GM23338 (cell line): ENCODE results near the gene METTL24. TPM values are rescaled to one million over a fixed set of nuclear protein-coding genes. Genes with fewer than 3 reads are reported as not detected.

Experiments
- ATAC-seq: fragments of 200-7000 bp; cut with Tn5 transposase; 3 replicates; pipeline ENCODE4 v1.9.1; 2020
- DNase-seq: peaks from one replicate; pipeline ENCODE4 v3.0.0-alpha.2; 2015; ENCODE audit warnings: low spot score
- H2AFZ ChIP-seq: fragments of 200-600 bp; sonication (generic); 2 replicates; pipeline ENCODE4 v1.8.0; 2016; ENCODE audit warnings: antibody characterized with exemption, mild to moderate bottlenecking, moderate library complexity
- H3F3A ChIP-seq: fragments of 200-600 bp; sonication (generic); replicated peaks from 2 replicates; pipeline ENCODE4 v1.8.0; 2017; ENCODE audit warnings: antibody characterized with exemption, mixed run types, low read depth
- H3K27ac ChIP-seq: fragments of 200-600 bp; sonication (generic); 2 replicates; pipeline ENCODE4 v1.6.1; 2016; ENCODE audit warnings: low read depth
- H3K27me3 ChIP-seq: fragments of 200-600 bp; sonication (generic); 2 replicates; pipeline ENCODE4 v1.8.0; 2016; ENCODE audit warnings: mild to moderate bottlenecking, mixed run types, moderate library complexity; ENCODE audit not compliant: insufficient read depth
- H3K36me3 ChIP-seq: fragments of 200-600 bp; sonication (generic); 2 replicates; pipeline ENCODE4 v1.8.0; 2016; ENCODE audit warnings: mild to moderate bottlenecking; ENCODE audit not compliant: insufficient read depth
- H3K4me1 ChIP-seq: fragments of 200-600 bp; sonication (generic); 2 replicates; pipeline ENCODE4 v1.8.0; 2016; ENCODE audit warnings: mild to moderate bottlenecking, moderate library complexity; ENCODE audit not compliant: insufficient read depth
- H3K4me2 ChIP-seq: fragments of 200-600 bp; sonication (generic); 2 replicates; pipeline ENCODE4 v1.7.1; 2017; ENCODE audit warnings: mixed run types
- H3K4me3 ChIP-seq: fragments of 200-600 bp; sonication (generic); 2 replicates; pipeline ENCODE4 v1.6.1; 2016; ENCODE audit warnings: mixed run types
- H3K79me2 ChIP-seq: fragments of 200-600 bp; sonication (generic); replicated peaks from 2 replicates; pipeline ENCODE4 v1.8.0; 2017; ENCODE audit warnings: mild to moderate bottlenecking; ENCODE audit not compliant: insufficient read depth
- H3K9me2 ChIP-seq: fragments of 200-600 bp; sonication (generic); 2 replicates; pipeline ENCODE4 v1.8.0; 2017; ENCODE audit not compliant: insufficient read depth
- H4K20me1 ChIP-seq: fragments of 200-600 bp; sonication (generic); replicated peaks from 2 replicates; pipeline ENCODE4 v1.8.0; 2017; ENCODE audit warnings: mild to moderate bottlenecking; ENCODE audit not compliant: insufficient read depth
- H3K27ac Mint-ChIP-seq: 2 replicates; pipeline ENCODE4 v1.8.0; 2020; ENCODE audit warnings: inconsistent platforms, mild to moderate bottlenecking, moderate library complexity, mixed read lengths
- H3K27me3 Mint-ChIP-seq: 3 replicates; pipeline ENCODE4 v1.8.0; 2022; ENCODE audit warnings: low read depth, mild to moderate bottlenecking, moderate library complexity, mixed read lengths, inconsistent platforms; ENCODE audit not compliant: insufficient read depth, poor library complexity
- H3K36me3 Mint-ChIP-seq: 3 replicates; pipeline ENCODE4 v1.8.0; 2021; ENCODE audit warnings: low read depth, mild to moderate bottlenecking, inconsistent platforms, moderate library complexity, mixed read lengths
- H3K4me1 Mint-ChIP-seq: 3 replicates; pipeline ENCODE4 v1.8.0; 2020; ENCODE audit warnings: mild to moderate bottlenecking, inconsistent platforms, mixed read lengths
- H3K4me3 Mint-ChIP-seq: 3 replicates; pipeline ENCODE4 v1.8.0; 2021; ENCODE audit warnings: moderate library complexity, mild to moderate bottlenecking, inconsistent platforms, mixed read lengths
- H3K9me3 Mint-ChIP-seq: 3 replicates; pipeline ENCODE4 v1.8.0; 2020; ENCODE audit warnings: moderate library complexity, mild to moderate bottlenecking, inconsistent platforms, mixed read lengths
- CREB1 ChIP-seq: fragments of 250-450 bp; sonication (Bioruptor Pico); IDR thresholded peaks from 2 replicates; pipeline ENCODE4 v1.5.0; 2020; ENCODE audit warnings: low read depth, mild to moderate bottlenecking, moderate library complexity
- CTCF ChIP-seq, 2 experiments: fragments of 200-600 bp in 1 of 2; sonication (generic) in 1 of 2; conservative IDR thresholded peaks; 2 replicates each; pipeline versions ENCODE4 v1.5.1 to v1.6.1; 2016 to 2017; ENCODE audit warnings: antibody characterized with exemption in 2 of 2, low read depth in 2 of 2, mild to moderate bottlenecking in 2 of 2, moderate library complexity in 1 of 2
- ETS1 ChIP-seq: IDR thresholded peaks from 2 replicates; pipeline ENCODE4 v1.6.1; 2016; ENCODE audit warnings: antibody characterized with exemption
- EZH2 ChIP-seq: fragments of 200-600 bp; sonication (generic); IDR thresholded peaks from one replicate; pipeline ENCODE4 v1.8.0; 2017; ENCODE audit warnings: antibody characterized with exemption, mild to moderate bottlenecking, low read depth; ENCODE audit not compliant: unreplicated experiment
- EZH2phosphoT487 ChIP-seq: fragments of 200-600 bp; sonication (generic); IDR thresholded peaks from one replicate; pipeline ENCODE4 v1.8.1; 2018; ENCODE audit warnings: antibody characterized with exemption; ENCODE audit not compliant: unreplicated experiment
- JUNB ChIP-seq: IDR thresholded peaks from one replicate; pipeline ENCODE4 v1.6.1; 2016; ENCODE audit warnings: antibody characterized with exemption; ENCODE audit not compliant: unreplicated experiment
- NANOG ChIP-seq: IDR thresholded peaks from 2 replicates; pipeline ENCODE4 v1.6.1; 2016; ENCODE audit warnings: antibody characterized with exemption, borderline replicate concordance
- POLR2AphosphoS5 ChIP-seq: IDR thresholded peaks from 2 replicates; pipeline ENCODE4 v1.6.1; 2016; ENCODE audit warnings: antibody characterized with exemption, low read depth
- REST ChIP-seq: IDR thresholded peaks from one replicate; pipeline ENCODE4 v1.6.1; 2018; ENCODE audit warnings: antibody characterized with exemption; ENCODE audit not compliant: unreplicated experiment
- STAT1 ChIP-seq: IDR thresholded peaks from one replicate; pipeline ENCODE4 v1.6.1; 2016; ENCODE audit warnings: antibody characterized with exemption; ENCODE audit not compliant: unreplicated experiment
- ZNF114 ChIP-seq: fragments of 250-450 bp; sonication (Bioruptor Pico); IDR thresholded peaks from 2 replicates; pipeline ENCODE4 v1.5.0; 2020; ENCODE audit warnings: mild to moderate bottlenecking, moderate library complexity
- ZNF331 ChIP-seq: fragments of 250-450 bp; sonication (Bioruptor Pico); IDR thresholded peaks from 2 replicates; pipeline ENCODE4 v1.5.0; 2020; ENCODE audit warnings: low read depth, mild to moderate bottlenecking, moderate library complexity
- ZNF462 ChIP-seq: fragments of 250-450 bp; sonication (Bioruptor Pico); IDR thresholded peaks from 2 replicates; pipeline ENCODE4 v1.5.0; 2020; ENCODE audit warnings: mild to moderate bottlenecking, moderate library complexity
- polyA plus RNA-seq: library from polyadenylated mRNA; unstranded; fragments of >200 nt; fragmentation: Nextera tagmentation; extraction: Ambion mirVana; gene quantifications from 2 replicates; pipeline ENCODE4 v1.2.1, GENCODE V29; 2016
- total RNA-seq: library from RNA; depleted of rRNA; stranded (reverse); fragments of >200 nt; shearing (Covaris generic); gene quantifications from 2 replicates; pipeline ENCODE4 v1.2.3, GENCODE V29; 2014

Gene METTL24
- total and polyA plus RNA-seq, 2 experiments from 2014 or later = 0.35 TPM; not detected in 1

GRCh38 chr6:110325197-110325596 lies 33.0 kb downstream of the METTL24 start:
- ATAC-seq = no peak
- Histone ChIP-seq H3K9me2 (no peaks in the 10 kb centered on the region), H3K36me3 (no peaks in the 10 kb centered on the region), H3F3A (no peaks in the 10 kb centered on the region), H4K20me1 (no peaks in the 10 kb centered on the region), H2AFZ (no peak overlapping the region), H3K27ac (no peak overlapping the region), H3K79me2 (no peaks in the 10 kb centered on the region), H3K27me3 (no peaks in the 10 kb centered on the region), H3K4me2 (no peak overlapping the region), H3K4me3 (no peak overlapping the region), H3K4me1 (peaks cover 36% of the 10 kb centered on the region)
- Mint-ChIP-seq H3K27me3 (peaks cover 10% of the 10 kb centered on the region), H3K4me1 (peaks cover 50% of the 10 kb centered on the region), H3K9me3 (no peaks in the 10 kb centered on the region), H3K36me3 (no peaks in the 10 kb centered on the region), H3K4me3 (no peak overlapping the region), H3K27ac (no peak overlapping the region)
- DNase-seq = no peak
- no peak for TF ChIP-seq ZNF114 (CRISPR knock-in tag)
- TF ChIP-seq EZH2phosphoT487 = no peak
- no peak for TF ChIP-seq POLR2AphosphoS5
- no peak for TF ChIP-seq STAT1
- TF ChIP-seq EZH2 = no peak
- TF ChIP-seq ETS1 = no peak
- no peak for TF ChIP-seq JUNB
- TF ChIP-seq CTCF (conservative IDR thresholded peaks at IDR 0.05; ENCODE audit: low read depth in 2 of 2) = no peak
- no peak for TF ChIP-seq ZNF331 (CRISPR knock-in tag)
- no peak for TF ChIP-seq CREB1 (CRISPR knock-in tag)
- no peak for TF ChIP-seq ZNF462 (CRISPR knock-in tag)
- TF ChIP-seq REST = no peak
- no peak for TF ChIP-seq NANOG
